Lung (tissue), 12 donors: ENCODE results near the gene GCNT2. TPM values are rescaled to one million over a fixed set of nuclear protein-coding genes. Genes with fewer than 3 reads are reported as not detected.

Experiments
- ATAC-seq: fragments of 200-7000 bp; cut with Tn5 transposase; one replicate; pipeline ENCODE4 v1.9.1; 2020; ENCODE audit warnings: moderate number of reproducible peaks; ENCODE audit not compliant: insufficient read depth, low FRiP score
- DNase-seq, 3 donors: peaks; one replicate each; pipeline ENCODE4 v3.0.0-alpha.2; 2013 to 2017
- H3K27ac ChIP-seq, 2 donors: one replicate each; pipeline ENCODE4 v1.5.1; 2013; ENCODE audit warnings: mild to moderate bottlenecking in 2 of 2, moderate library complexity in 2 of 2, control low read depth in 1 of 2, inconsistent platforms in 1 of 2, low read depth in 1 of 2, low read length in 1 of 2
- H3K27me3 ChIP-seq, 3 donors: one replicate each; pipeline ENCODE4 v1.5.1; 2013; ENCODE audit warnings: low read length in 2 of 3; ENCODE audit not compliant: control insufficient read depth in 3 of 3, insufficient read depth in 3 of 3
- H3K36me3 ChIP-seq, 4 donors: one replicate each; pipeline ENCODE4 v1.5.1; 2013; ENCODE audit warnings: low read length in 4 of 4, mild to moderate bottlenecking in 1 of 4, moderate library complexity in 1 of 4; ENCODE audit not compliant: control insufficient read depth in 4 of 4, insufficient read depth in 4 of 4
- H3K4me1 ChIP-seq, 5 donors: one replicate each; pipeline ENCODE4 v1.5.1; 2013; ENCODE audit warnings: low read length in 5 of 5, mild to moderate bottlenecking in 2 of 5, moderate library complexity in 1 of 5; ENCODE audit not compliant: control insufficient read depth in 5 of 5, insufficient read depth in 5 of 5
- H3K4me3 ChIP-seq: one replicate; pipeline ENCODE4 v1.5.1; 2013; ENCODE audit warnings: mild to moderate bottlenecking, control low read depth, moderate library complexity
- H3K9ac ChIP-seq, 2 donors: one replicate each; pipeline ENCODE4 v1.5.1; 2013; ENCODE audit warnings: low read length in 2 of 2, control low read depth in 1 of 2; ENCODE audit not compliant: insufficient read depth in 1 of 2
- H3K9me3 ChIP-seq, 4 donors: one replicate each; pipeline ENCODE4 v1.5.1; 2013; ENCODE audit warnings: low read length in 3 of 4, mild to moderate bottlenecking in 1 of 4, moderate library complexity in 1 of 4; ENCODE audit not compliant: control insufficient read depth in 4 of 4, insufficient read depth in 3 of 4
- WGBS, 2 donors: extraction: QIAGEN DNeasy Blood & Tissue Kit; methylation state at CpG; one replicate each; pipeline ENCODE4 v1.1.7; 2013; 5-methylcytosine and 5-hydroxymethylcytosine counted together
- polyA plus RNA-seq, 2 donors: library from polyadenylated mRNA; stranded (reverse); fragments of 200-250 nt; gene quantifications; one replicate each; pipeline ENCODE4 v1.2.1, GENCODE V29; 2013
- total RNA-seq, 2 donors: library from RNA; depleted of rRNA in 1 of 2; stranded (reverse); fragments of >200 nt in 1 of 2; gene quantifications; one replicate each; pipeline ENCODE4 v1.2.1, GENCODE V29; 2014 to 2021
- TF ChIP-seq, protein P1 (sequence below): IDR thresholded peaks from 2 replicates; pipeline ENCODE4 v1.5.1; 2012; ENCODE audit warnings: mild to moderate bottlenecking; ENCODE audit errors: control extremely low read depth, extremely low read depth
- donor health status: control.
- donor health status: control.
- donor health status: Bipolar disorder and iron deficiency.
- donor health status: healthy.
- donor health status: DM: yes; HTN: yes; CAD: no.

GCNT2 gene
- total and polyA plus RNA-seq, 4 donors, result 7.8 to 57.4 (median 15.7) TPM

DNA sequence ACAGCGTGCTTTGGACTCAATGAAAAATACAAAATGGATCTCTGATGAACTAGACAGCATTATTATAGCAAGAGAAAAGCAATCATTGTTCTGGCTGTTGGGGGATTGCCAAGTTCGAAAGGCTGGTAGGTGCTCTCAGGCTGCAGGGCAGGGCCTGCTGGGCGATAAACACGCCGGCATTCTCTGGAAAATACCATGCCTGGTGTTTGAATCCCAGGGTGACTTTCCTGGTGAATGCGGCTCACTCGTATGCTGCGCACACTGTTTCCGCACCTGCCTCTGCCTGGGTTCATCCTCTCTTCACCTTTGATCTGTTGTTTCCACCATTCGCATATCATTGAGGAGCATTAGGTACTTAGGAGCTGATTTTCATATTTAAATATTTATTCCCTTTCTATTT lies 37.4 kb downstream of the GCNT2 start:
- 76 to 89% methylated on average over 10 of the region's 10 CpGs for WGBS, 2 donors
- Histone ChIP-seq H3K9ac (no peak overlapping the region), H3K4me1 (peaks cover 0 to 25% (median 13%) of the 10 kb centered on the region in 5 donors), H3K36me3 (no peaks in the 10 kb centered on the region), H3K27me3 (peaks cover 0 to 3% (median 0%) of the 10 kb centered on the region in 3 donors), H3K27ac (no peak overlapping the region), H3K9me3 (no peaks in the 10 kb centered on the region), H3K4me3 (no peak overlapping the region)
- TF ChIP-seq, protein P1, sequence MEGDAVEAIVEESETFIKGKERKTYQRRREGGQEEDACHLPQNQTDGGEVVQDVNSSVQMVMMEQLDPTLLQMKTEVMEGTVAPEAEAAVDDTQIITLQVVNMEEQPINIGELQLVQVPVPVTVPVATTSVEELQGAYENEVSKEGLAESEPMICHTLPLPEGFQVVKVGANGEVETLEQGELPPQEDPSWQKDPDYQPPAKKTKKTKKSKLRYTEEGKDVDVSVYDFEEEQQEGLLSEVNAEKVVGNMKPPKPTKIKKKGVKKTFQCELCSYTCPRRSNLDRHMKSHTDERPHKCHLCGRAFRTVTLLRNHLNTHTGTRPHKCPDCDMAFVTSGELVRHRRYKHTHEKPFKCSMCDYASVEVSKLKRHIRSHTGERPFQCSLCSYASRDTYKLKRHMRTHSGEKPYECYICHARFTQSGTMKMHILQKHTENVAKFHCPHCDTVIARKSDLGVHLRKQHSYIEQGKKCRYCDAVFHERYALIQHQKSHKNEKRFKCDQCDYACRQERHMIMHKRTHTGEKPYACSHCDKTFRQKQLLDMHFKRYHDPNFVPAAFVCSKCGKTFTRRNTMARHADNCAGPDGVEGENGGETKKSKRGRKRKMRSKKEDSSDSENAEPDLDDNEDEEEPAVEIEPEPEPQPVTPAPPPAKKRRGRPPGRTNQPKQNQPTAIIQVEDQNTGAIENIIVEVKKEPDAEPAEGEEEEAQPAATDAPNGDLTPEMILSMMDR, result no peak
- DNase-seq, result peak in 2 of 3 donors; percentile 22 to 42
- ATAC-seq, result no peak

DNA sequence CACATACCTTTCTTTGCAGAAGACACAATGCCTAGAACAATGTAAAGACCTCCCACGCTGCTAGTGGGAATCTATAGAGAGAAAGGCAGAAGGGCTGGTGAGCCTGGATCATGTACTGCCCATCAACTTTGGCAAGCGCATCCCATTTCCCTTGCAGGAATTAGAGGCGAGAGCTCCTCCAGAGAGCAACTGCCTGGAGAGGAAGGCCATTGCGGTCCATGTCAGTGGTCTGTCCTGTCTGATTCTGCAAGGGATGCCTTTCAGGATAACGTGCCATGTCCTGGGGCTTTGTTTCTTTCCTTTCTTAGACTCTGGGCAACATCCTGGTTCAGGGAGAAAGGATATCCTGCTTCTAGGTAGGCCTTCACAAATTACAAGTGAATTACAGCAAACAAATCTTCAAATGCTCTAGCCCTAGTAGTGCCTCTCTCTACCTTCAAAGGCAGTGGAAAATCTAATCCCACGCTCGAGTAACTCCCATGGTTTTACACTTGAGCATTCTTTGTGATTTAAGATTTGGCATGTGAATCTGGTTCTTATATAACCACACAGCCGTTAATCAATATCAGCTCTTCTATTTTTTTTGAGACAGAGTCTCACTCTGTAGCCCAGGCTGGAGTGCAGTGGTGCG lies 38.5 kb downstream of the GCNT2 start:
- Histone ChIP-seq H3K27ac (no peak overlapping the region), H3K27me3 (peaks cover 0 to 3% (median 0%) of the 10 kb centered on the region in 3 donors), H3K4me1 (peaks cover 0 to 23% (median 13%) of the 10 kb centered on the region in 5 donors), H3K4me3 (no peak overlapping the region), H3K9me3 (no peaks in the 10 kb centered on the region), H3K36me3 (no peaks in the 10 kb centered on the region), H3K9ac (no peak overlapping the region)
- DNase-seq (no peak), ATAC-seq (no peak)
- TF ChIP-seq, protein P1, result no peak
- 77 to 86% methylated on average over 9 of the region's 9 CpGs for WGBS, 2 donors

DNA sequence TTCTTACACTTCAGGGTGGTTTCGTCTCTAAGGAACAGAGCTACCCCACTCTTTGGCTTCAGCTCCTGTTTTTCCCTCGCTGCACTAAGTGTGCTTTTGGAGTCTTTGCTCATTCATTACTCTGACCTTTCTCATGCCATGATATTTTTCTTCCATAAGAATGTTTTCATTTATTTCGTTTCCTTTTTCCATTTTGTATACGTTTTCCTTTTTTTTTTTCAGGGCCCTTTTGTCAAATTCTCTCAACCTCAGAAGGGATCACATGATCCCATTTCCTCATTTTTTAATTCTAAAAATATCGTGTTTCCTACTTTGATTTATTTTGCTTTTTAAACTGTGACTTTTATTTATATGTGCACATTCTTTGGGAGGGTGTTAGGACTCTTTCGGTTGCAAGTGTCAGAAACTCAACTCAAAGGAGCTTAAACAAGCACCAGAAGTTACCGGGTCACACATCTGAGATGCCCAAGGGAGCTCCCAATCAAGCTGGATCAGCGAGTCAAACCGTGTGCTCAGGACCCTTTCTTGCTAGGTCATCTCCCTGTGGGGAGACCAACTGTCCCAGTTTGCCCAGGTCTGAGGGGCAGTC lies 40.6 kb downstream of the GCNT2 start:
- ATAC-seq (no peak), DNase-seq (no peak)
- H3K9me3 ChIP-seq, result no peaks in the 10 kb centered on the region
- H3K9ac ChIP-seq, result no peak overlapping the region
- TF ChIP-seq, protein P1, result no peak
- H3K27ac ChIP-seq, result peak overlapping the region in 1 of 2 donors; percentile 23
- no peaks in the 10 kb centered on the region for H3K36me3 ChIP-seq
- WGBS, 2 donors, result 49 to 53% methylated on average over 9 of the region's 9 CpGs
- no peak overlapping the region for H3K4me3 ChIP-seq
- H3K27me3 ChIP-seq, result peaks cover 0 to 3% (median 0%) of the 10 kb centered on the region in 3 donors
- peaks cover 0 to 6% (median 2%) of the 10 kb centered on the region in 5 donors for H3K4me1 ChIP-seq
